LNCaP clone FGC (cell line): ENCODE measurements around the gene KCNG2.

Experiments used
- DNase-seq: peaks from one replicate; pipeline ENCODE4 v3.0.0-alpha.2; 2011; ENCODE audit warnings: low read depth
- H3K4me3 ChIP-seq: 2 replicates; pipeline ENCODE4 v1.5.1; 2011; ENCODE audit warnings: mild to moderate bottlenecking, low read depth, low read length, control low read depth
- TF ChIP-seq, protein P1 (sequence below): IDR thresholded peaks from 2 replicates; pipeline ENCODE4 v1.5.1; 2012; ENCODE audit warnings: mild to moderate bottlenecking; ENCODE audit not compliant: control insufficient read depth, insufficient read depth; ENCODE audit errors: extremely low read depth

KCNG2 gene

GRCh38 chr18:79801217-79801616 lies 3.5 kb downstream of the KCNG2 start:
- no peak for DNase-seq
- H3K4me3 ChIP-seq = no peak overlapping the region
- TF ChIP-seq, protein P1, sequence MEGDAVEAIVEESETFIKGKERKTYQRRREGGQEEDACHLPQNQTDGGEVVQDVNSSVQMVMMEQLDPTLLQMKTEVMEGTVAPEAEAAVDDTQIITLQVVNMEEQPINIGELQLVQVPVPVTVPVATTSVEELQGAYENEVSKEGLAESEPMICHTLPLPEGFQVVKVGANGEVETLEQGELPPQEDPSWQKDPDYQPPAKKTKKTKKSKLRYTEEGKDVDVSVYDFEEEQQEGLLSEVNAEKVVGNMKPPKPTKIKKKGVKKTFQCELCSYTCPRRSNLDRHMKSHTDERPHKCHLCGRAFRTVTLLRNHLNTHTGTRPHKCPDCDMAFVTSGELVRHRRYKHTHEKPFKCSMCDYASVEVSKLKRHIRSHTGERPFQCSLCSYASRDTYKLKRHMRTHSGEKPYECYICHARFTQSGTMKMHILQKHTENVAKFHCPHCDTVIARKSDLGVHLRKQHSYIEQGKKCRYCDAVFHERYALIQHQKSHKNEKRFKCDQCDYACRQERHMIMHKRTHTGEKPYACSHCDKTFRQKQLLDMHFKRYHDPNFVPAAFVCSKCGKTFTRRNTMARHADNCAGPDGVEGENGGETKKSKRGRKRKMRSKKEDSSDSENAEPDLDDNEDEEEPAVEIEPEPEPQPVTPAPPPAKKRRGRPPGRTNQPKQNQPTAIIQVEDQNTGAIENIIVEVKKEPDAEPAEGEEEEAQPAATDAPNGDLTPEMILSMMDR = no peak

- H3K4me3 ChIP-seq = no peak overlapping the region
- DNase-seq = no peak
- TF ChIP-seq, protein P1 = no peak
Measured at GRCh38 chr18:79801641-79802040, 3.9 kb downstream of the KCNG2 start.

DNA sequence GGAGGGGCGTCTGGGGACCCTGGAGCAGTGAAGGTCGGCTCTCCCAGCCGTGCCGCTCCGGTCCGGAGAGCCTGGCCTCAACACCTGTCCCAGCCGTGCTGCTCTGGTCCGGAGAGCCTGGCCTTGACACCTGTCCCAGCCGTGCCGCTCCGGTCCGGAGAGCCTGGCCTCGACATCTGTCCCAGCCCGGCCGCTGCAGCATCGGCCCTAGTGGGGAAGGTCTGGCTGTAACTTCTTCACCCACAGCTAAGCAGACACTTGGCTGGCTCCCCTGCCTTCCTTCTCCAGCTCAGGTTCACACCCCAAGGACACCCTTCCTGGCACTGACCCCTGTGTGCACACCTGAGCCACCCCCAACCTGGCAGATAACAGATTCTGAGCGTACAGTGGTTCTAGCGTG lies 4.6 kb downstream of the KCNG2 start:
- TF ChIP-seq, protein P1 = no peak
- DNase-seq = no peak

GRCh38 chr18:79803611-79804051 lies 5.9 kb downstream of the KCNG2 start:
- no peak for DNase-seq
- TF ChIP-seq, protein P1 = no peak

More for the DNA sequence above, 4.6 kb downstream of the KCNG2 start:
- H3K4me3 ChIP-seq = no peak overlapping the region

DNA sequence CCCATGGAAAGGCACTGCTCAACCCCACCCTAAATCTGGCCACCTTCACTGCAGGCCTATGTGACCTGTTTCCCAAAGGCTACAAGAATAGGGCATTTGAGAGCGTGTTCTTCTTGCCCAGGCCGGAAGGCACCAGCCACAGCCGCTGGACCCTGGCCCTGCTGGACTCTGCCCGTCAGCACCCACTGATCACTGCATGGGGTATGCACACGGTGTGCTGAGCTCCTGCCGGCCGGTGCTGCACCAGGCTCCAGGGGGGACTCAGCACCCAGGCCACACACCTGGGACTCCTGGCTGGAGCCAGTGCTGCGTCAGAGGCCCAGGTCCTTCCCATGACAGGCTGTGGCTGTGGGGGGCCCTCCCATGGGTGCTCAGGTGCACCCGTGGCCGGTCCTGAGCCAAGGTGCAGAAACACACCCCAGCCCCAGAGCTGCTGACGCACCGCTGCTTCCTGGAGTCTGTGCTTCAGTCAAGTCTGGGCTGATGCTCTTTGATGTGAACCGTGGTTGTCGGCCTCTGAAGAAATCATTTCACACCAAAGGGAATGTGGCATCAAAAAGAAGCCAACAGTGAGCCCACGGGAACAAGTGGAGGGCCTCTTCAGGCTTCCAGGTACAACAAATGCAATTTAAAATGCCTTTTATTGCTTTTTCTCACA lies 6.5 kb downstream of the KCNG2 start:
- no peak for DNase-seq
- TF ChIP-seq, protein P1 = no peak
- no peak overlapping the region for H3K4me3 ChIP-seq

More at GRCh38 chr18:79803611-79804051, 5.9 kb downstream of the KCNG2 start:
- H3K4me3 ChIP-seq = no peak overlapping the region

DNA sequence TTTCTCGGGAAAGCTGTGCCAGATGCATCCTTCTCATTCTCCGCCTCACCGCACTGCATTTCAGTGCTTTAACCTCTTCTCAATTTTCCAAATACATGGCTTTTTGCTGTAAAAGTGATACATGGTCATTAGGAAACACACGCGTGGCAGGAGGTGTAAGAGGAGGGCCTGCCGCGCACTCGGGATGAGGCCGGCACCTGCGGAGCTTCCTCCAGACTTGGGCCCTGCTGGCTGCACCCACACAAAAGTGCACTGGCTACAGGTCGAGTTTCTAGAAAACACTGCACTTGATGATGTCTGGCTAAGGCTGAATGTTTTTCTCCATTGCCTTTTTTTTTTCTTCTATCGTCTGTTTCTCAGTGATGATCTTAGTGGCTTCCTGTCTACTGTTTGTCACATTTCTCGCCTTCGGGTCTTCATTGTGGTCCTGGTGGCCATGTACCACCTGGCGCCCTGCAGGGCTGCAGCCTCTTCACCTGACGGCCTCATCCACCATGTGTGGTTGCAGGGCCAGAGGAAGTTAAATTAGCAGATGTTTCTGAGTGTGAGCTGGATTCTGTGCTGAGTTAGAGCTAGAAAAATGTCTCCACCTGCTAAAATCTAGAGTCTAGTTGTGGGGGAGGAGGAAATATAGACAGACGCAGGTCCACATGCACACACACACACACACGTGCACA lies 7.6 kb downstream of the KCNG2 start:
- TF ChIP-seq, protein P1 = no peak
- DNase-seq = no peak
- no peak overlapping the region for H3K4me3 ChIP-seq
